Measurements from ENCODE around the gene OR10A3. TPM values are rescaled to one million over a fixed set of nuclear protein-coding genes. Genes with fewer than 3 reads are reported as not detected.

OR10A3 gene
- total RNA-seq, 2 donors from 2014 or later: not detected

GRCh38 chr11:7949934-7950333 lies 8.4 kb upstream of the OR10A3 start:
- intact Hi-C loops (cut with DNase I): no loop called here
- no peak for DNase-seq (ENCODE audit: low spot score)
- H3K4me1 ChIP-seq (replicated peaks): no peaks in the 10 kb centered on the region
- H3K9me3 ChIP-seq: no peaks in the 10 kb centered on the region
- H3K4me3 ChIP-seq: no peak overlapping the region
- no peak overlapping the region for H3K27ac ChIP-seq
- H3K27me3 ChIP-seq (replicated peaks; ENCODE audit: insufficient read depth): no peaks in the 10 kb centered on the region
- H3K36me3 ChIP-seq: no peaks in the 10 kb centered on the region
- TF ChIP-seq, protein P1, sequence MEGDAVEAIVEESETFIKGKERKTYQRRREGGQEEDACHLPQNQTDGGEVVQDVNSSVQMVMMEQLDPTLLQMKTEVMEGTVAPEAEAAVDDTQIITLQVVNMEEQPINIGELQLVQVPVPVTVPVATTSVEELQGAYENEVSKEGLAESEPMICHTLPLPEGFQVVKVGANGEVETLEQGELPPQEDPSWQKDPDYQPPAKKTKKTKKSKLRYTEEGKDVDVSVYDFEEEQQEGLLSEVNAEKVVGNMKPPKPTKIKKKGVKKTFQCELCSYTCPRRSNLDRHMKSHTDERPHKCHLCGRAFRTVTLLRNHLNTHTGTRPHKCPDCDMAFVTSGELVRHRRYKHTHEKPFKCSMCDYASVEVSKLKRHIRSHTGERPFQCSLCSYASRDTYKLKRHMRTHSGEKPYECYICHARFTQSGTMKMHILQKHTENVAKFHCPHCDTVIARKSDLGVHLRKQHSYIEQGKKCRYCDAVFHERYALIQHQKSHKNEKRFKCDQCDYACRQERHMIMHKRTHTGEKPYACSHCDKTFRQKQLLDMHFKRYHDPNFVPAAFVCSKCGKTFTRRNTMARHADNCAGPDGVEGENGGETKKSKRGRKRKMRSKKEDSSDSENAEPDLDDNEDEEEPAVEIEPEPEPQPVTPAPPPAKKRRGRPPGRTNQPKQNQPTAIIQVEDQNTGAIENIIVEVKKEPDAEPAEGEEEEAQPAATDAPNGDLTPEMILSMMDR (IDR thresholded peaks at IDR 0.05): no peak
- no peak for TF ChIP-seq POLR2AphosphoS5 (IDR thresholded peaks at IDR 0.05)
- no peak for TF ChIP-seq POLR2A (IDR thresholded peaks at IDR 0.05)
- 69% methylated on average over 1 of the region's 1 CpG for WGBS

GRCh38 chr11:7944123-7944522 lies 2.6 kb upstream of the OR10A3 start:
- Histone ChIP-seq H3K36me3 (no peaks in the 10 kb centered on the region), H3K27me3 (replicated peaks; ENCODE audit: insufficient read depth) (no peaks in the 10 kb centered on the region), H3K4me1 (replicated peaks) (no peaks in the 10 kb centered on the region), H3K4me3 (no peak overlapping the region), H3K9me3 (no peaks in the 10 kb centered on the region), H3K27ac (no peak overlapping the region)
- DNase-seq (ENCODE audit: low spot score): no peak
- intact Hi-C loops (cut with DNase I): no loop called here
- 88% methylated on average over 2 of the region's 2 CpGs for WGBS
- TF ChIP-seq POLR2A (IDR thresholded peaks at IDR 0.05): no peak
- no peak for TF ChIP-seq POLR2AphosphoS5 (IDR thresholded peaks at IDR 0.05)
- TF ChIP-seq, protein P1 (IDR thresholded peaks at IDR 0.05): no peak

GRCh38 chr11:7941146-7941545 lies 362 bp downstream of the OR10A3 start:
- H3K27me3 ChIP-seq (replicated peaks; ENCODE audit: insufficient read depth): no peaks in the 10 kb centered on the region
- H3K4me1 ChIP-seq (replicated peaks): no peaks in the 10 kb centered on the region
- no peaks in the 10 kb centered on the region for H3K36me3 ChIP-seq
- H3K9me3 ChIP-seq: no peaks in the 10 kb centered on the region
- H3K4me3 ChIP-seq: no peak overlapping the region
- TF ChIP-seq POLR2AphosphoS5 (IDR thresholded peaks at IDR 0.05): no peak
- TF ChIP-seq, protein P1 (IDR thresholded peaks at IDR 0.05): no peak
- no peak for TF ChIP-seq POLR2A (IDR thresholded peaks at IDR 0.05)
- DNase-seq (ENCODE audit: low spot score): no peak
- no peak overlapping the region for H3K27ac ChIP-seq
- intact Hi-C loops (cut with DNase I): no loop called here
- WGBS: 48% methylated on average over 5 of the region's 5 CpGs

DNA sequence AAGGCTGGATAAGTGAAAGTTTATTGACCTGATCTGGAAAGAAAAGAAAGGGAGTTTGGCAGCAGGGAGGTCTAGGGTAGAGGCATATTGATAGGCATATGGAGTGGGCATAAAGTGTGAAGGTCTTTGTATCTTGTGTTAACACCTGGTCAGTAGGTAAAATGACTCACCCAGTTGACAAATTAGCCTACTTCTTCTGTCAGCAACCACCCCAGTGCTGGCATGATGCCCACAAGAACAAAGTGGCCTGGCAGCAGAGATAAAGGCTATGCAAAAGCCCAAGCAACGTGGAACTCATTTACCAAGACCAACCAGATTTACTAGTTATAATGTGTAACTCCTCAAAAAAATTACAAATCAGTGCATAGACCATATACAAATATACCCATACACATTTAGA lies 4.9 kb downstream of the OR10A3 start:
- TF ChIP-seq, protein P1 (IDR thresholded peaks at IDR 0.05): no peak
- TF ChIP-seq POLR2AphosphoS5 (IDR thresholded peaks at IDR 0.05) (no peak), POLR2A (IDR thresholded peaks at IDR 0.05) (no peak)
- intact Hi-C loops (cut with DNase I): no loop called here
- H3K27me3 ChIP-seq (replicated peaks; ENCODE audit: insufficient read depth): no peaks in the 10 kb centered on the region
- H3K4me3 ChIP-seq: no peak overlapping the region
- WGBS: 21% methylated on average over 1 of the region's 1 CpG
- H3K4me1 ChIP-seq (replicated peaks): no peaks in the 10 kb centered on the region
- no peak overlapping the region for H3K27ac ChIP-seq
- H3K9me3 ChIP-seq: no peaks in the 10 kb centered on the region
- no peak for DNase-seq (ENCODE audit: low spot score)
- no peaks in the 10 kb centered on the region for H3K36me3 ChIP-seq

DNA sequence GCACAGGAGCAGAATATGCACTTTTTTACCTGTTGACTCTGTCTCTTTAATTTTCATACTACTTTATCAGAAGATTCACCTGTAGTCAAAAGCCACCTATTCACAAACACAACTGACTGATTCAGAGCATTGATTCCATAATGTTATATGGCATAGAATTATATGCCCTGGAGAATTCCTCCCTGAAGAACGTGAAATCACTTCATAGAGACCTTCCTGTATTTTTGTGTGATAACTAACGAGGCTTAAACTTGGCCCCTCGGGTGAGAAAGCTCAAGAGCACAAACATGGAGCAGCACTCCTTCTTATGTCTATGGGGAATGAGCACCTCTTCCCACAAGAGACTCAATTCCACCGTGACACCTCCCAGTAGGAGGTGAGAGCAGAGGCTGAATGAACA lies 10.3 kb downstream of the OR10A3 start, which contains the start of gene OR10A6:
OR10A6 (minus strand) TSS at position 101 of the 400 bp plus-strand sequence. CDS start 2,606 bp downstream, outside the sequence.
- no peak for DNase-seq (ENCODE audit: low spot score)
- H3K4me3 ChIP-seq: no peak within 1 kb of the TSS
- no peak for TF ChIP-seq POLR2A (IDR thresholded peaks at IDR 0.05)
- TF ChIP-seq POLR2AphosphoS5 (IDR thresholded peaks at IDR 0.05): no peak
- TF ChIP-seq, protein P1 (IDR thresholded peaks at IDR 0.05): no peak
- no peaks in the 10 kb centered on the region for H3K4me1 ChIP-seq (replicated peaks)
- H3K9me3 ChIP-seq: no peaks in the 10 kb centered on the region
- H3K36me3 ChIP-seq: no peaks in the 10 kb centered on the region
- H3K27me3 ChIP-seq (replicated peaks; ENCODE audit: insufficient read depth): no peaks in the 10 kb centered on the region
- intact Hi-C loops (cut with DNase I): no loop called here
- 69% methylated on average over 4 of the region's 4 CpGs for WGBS
- no peak within 1 kb of the TSS for H3K27ac ChIP-seq

All from prostate gland (tissue), 2 donors.